Ishikawa (cell line): ENCODE measurements around the gene MT1M.

Experiments
- CEBPB ChIP-seq: IDR thresholded peaks from 2 replicates; pipeline ENCODE4 v1.6.1; 2012
- CREB1 ChIP-seq: IDR thresholded peaks from 2 replicates; pipeline ENCODE4 v1.6.1; 2012; ENCODE audit warnings: low read depth
- EGR1 ChIP-seq: IDR thresholded peaks from 2 replicates; pipeline ENCODE4 v1.6.1; 2012
- EP300 ChIP-seq: IDR thresholded peaks from 2 replicates; pipeline ENCODE4 v1.6.1; 2012; ENCODE audit warnings: borderline replicate concordance
- FOXM1 ChIP-seq: IDR thresholded peaks from 2 replicates; pipeline ENCODE4 v1.6.1; 2012; ENCODE audit warnings: low read depth, borderline replicate concordance
- MAX ChIP-seq: IDR thresholded peaks from 2 replicates; pipeline ENCODE4 v1.6.1; 2012
- NFIC ChIP-seq: IDR thresholded peaks from 2 replicates; pipeline ENCODE4 v1.6.1; 2012
- RAD21 ChIP-seq: IDR thresholded peaks from 2 replicates; pipeline ENCODE4 v1.6.1; 2012; ENCODE audit warnings: low read depth
- REST ChIP-seq: IDR thresholded peaks from 2 replicates; pipeline ENCODE4 v1.6.1; 2012; ENCODE audit warnings: low read depth, mild to moderate bottlenecking
- TAF1 ChIP-seq: IDR thresholded peaks from 2 replicates; pipeline ENCODE4 v1.6.1; 2012; ENCODE audit warnings: low read depth, mild to moderate bottlenecking
- TCF12 ChIP-seq: IDR thresholded peaks from 2 replicates; pipeline ENCODE4 v1.6.1; 2012; ENCODE audit warnings: low read depth
- YY1 ChIP-seq: IDR thresholded peaks from 2 replicates; pipeline ENCODE4 v1.6.1; 2012; ENCODE audit warnings: low read depth
- ZBTB7A ChIP-seq: IDR thresholded peaks from 2 replicates; pipeline ENCODE4 v1.6.1; 2012; ENCODE audit warnings: low read depth

DNA sequence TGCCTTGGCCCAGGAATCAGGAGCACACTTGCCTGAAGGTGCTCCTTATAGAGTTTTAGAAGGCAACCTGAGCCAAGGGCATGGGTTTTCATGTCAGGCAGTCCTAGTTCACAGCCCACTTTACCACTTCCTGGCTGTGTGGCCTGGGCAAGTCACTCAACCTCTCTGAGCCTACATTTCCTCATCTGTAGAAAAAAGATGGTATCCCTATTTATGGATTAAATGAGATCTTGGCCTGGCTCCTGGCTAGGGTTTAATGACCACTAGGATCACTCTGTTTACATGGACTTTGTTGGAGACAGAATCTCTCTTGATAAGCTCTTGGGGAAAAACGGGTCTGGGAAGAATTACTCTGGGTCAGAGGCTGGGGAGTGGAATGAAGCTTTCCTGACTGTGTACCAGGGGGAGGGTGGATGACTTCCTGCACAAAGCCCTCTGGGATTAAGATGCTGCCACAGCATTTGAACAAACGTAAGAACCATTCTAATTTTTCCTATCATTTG, 21.8 kb upstream of the MT1M start:
- TF ChIP-seq CEBPB (no peak), MAX (no peak), EP300 (no peak), FOXM1 (no peak), RAD21 (no peak), TCF12 (no peak), EGR1 (no peak), YY1 (no peak), NFIC (no peak), CREB1 (no peak), TAF1 (no peak), REST (no peak), ZBTB7A (0 out of 2 replicates have a peak, but pooled peaks have one; percentile 33)
